GM19467 (cell line): ENCODE measurements around the gene LY9.
A peak's percentile ranks its signal among the peaks of the same experiment; 100 is the strongest.

Experiments
- ATAC-seq: cut with Tn5 transposase; IDR thresholded peaks from one replicate; pipeline ENCODE4 v1.9.1; 2021; ENCODE audit warnings: mild to moderate bottlenecking, moderate library complexity; ENCODE audit not compliant: unreplicated experiment

The LY9 gene

DNA sequence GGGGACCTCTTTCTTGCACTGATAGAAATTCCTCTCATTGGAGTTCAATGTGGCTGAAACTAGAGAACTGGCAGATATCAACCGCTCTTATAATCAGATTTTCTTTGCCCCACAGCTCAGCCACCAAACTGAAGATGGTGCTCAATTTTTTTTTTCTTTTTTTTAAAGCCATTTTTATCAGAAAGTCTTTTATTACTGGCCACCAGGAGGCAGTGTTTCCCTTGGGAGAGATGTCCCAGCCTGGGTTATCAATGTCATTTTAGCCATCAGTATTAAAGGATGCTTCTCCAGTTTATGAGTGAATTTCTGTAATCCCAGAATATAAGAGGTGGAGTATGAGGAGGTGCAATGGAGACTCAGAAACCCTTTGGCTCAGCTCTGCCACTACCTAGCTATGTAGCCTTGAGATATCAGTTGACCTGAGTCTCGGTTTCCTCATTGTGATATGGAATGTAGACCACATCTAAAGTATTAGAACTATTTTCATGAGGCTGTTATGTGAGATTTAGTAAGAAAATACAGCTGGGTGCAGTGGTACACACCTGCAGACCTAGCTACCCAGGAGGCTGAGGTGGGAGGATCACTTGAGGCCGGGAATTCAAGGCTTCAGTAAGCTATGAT, 39.1 kb downstream of the LY9 start:
- ATAC-seq: no peak

DNA sequence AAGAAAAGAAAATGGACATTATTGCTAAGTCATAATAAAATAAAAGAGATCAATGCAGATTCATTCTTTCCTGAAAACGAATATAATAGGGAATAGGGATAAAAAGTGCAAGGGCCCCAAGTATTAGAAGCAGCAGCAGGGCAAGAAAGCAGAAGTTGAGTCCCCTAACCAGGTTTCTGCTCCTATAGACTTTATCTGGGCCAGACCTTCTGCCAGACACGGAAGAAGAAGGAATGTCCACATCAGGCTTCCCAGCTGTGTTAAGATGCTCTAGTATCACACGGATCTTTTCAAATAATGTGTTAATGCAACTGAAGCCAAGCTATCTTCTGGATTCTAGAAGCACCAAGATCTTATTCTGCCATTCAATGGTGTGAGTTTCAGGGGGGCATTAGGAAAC, 39.8 kb downstream of the LY9 start:
- ATAC-seq: no peak

DNA sequence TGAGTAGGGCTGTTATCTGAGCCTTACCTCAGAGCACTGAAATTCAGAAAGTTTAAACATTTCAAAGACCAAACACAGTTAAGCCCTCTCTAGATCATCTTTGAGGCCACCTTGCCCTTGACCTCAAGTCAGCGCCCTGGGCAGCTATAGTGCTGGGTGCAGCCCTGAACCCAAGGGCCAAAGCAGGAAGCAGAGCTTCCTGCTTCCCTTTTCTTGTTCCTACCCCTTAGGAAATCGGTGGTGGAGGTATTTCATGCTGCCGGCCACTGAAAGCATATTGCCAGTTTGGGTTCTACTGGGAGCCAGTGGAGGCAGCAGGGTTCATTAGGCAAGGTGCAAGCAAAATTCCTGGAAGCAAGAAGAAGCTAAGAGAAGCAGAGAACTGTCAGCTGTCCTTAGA, 40.6 kb downstream of the LY9 start:
- no peak for ATAC-seq

DNA sequence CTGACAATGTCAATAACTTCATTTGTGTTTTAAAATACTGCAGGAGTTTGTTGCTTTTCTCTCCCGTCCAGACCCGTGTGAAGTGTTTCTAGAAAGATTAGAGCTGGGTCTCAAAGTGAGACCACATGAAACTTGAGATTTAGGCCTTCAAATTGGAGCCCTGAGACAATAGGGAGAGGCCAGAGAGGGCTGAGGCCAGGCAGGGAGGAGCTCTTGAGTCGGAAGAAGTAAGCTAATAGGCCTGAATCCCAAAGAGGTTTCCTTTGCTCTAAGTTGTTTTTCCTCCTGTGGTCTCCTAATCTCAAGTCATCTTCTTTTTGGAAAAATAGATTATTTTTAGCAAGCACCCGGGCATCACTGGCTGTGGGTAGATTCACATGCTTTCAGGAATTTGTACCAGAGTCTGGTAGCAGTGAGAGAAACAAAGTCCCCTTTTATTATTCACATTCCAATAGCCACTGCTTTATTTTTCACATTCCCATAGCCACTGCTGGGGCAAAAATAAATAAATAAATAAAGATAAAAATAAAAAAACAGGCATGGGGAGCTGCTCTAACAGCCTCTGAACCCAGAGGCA, 41.1 kb downstream of the LY9 start:
- no peak for ATAC-seq

DNA sequence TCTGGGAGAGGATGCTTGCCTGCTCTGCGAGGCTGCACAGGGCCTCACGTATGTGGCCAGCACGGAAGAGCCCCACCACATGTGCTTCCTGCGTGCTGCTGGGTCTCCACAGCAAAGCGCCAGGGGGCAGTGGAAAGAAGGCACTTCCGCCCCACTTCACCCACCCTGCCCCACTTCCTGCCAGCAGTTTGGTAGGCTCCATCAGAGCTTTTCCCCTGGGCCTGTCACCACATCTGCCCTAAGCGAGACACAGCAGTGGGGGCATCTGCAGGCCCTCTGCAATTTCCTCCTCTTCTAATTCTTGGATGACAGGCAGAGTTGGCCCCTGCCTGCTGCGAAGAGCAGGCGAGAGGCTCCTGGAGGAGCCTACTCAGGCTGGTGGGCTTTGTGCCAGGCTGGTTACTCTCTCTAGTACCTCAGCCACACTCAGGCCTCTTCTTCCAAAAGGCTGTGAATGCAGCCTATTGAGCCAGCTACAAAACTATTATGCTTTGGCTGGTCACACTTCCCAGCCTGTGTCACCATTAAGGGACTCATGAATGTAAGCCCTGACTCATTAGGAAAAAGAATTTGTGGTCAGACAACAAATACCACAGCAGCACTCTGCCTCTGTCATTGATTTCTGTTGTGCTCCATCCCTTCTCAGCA, 41.7 kb downstream of the LY9 start:
- ATAC-seq: peak; percentile 58

DNA sequence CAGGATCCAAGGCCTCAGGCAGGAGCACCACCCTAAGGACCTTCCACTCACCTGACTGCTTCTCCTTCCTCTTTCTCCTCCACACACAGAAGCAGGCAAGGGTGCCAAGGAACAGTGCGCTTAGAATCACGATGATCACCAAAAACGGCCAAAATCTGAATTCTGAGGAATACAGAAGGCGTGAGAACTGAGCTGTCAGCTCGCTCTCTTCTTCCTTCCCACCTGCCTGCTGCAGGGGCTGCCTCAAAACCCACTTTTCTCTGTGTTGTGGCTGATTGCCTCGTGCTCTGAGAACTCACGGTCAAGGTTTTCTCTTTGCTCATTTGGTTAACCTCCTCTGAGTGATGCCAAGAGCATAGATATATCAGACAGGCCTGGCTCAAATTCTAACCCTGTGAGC, 42.9 kb downstream of the LY9 start:
- ATAC-seq: no peak

DNA sequence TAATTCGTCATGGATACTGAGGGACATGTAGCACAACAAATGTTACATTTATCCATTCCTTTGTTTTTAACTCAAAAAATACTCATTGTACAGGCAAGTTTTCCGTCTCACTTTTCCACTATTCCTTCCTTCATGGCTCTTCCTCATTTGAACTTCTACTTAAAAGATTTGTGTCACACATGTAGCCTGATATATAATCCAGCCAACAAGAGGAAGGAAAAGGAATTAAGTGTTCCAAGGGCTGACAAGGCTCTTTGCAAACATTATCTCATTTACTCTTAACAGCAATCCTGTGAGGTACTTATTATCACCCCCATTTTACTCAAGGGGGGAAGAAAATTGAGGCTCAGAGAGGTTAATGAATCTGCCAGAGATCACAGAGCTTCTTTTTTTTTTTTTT, 43.8 kb downstream of the LY9 start:
- ATAC-seq: no peak

DNA sequence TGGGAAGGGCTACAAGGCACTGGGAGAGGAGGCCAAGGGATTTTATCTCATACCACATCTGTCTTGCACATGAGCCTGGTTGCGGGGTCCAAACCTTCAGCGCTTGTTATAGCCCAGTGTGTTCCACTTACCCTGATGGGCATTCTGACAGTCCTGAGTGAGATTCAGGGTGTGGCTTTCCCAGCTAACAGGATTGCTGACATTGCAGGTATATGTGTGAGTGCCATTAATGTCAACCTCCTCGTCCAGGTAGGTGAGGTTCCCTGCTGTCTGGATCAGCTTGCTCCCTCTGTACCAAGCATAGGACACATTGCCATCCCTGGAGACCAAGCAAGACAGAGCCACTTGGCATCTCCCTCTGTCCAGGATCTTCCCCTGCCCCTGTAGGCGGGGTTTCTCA, 45.1 kb downstream of the LY9 start:
- ATAC-seq: no peak

DNA sequence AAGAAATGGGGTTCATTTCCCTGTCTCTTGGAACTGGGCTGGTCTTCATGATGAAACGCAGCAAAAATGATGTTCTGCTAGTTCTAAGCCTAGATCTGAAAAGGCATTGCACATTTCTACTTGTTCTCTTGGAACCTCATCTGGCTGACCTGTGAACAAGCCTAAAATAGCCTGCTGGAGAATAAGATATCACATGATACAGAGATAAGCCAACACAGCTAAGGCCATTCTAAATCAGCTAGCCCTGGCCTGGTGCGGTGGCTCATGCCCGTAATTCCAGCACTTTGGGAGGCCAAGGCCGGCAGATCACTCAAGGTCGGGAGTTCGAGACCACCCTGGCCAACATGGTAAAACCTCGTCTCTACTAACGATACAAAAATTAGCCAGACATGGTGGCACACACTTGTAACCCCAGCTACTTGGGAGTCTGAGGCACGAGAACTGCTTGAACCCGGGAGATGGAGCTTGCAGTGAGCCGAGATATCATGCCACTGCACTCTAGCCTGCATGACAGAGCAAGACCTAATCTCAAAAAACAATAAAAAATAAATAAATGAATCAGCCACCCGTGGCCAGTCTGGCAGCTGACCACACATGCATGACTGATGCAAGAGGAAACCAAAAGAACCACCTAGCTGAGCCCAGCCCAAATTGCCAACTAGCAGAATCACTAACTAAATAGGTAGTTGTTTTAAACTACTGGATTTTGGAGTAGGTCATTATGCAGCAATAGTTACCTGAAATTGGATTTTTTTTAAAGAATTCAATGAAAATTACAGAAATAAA, 48.7 kb downstream of the LY9 start:
- ATAC-seq: no peak

DNA sequence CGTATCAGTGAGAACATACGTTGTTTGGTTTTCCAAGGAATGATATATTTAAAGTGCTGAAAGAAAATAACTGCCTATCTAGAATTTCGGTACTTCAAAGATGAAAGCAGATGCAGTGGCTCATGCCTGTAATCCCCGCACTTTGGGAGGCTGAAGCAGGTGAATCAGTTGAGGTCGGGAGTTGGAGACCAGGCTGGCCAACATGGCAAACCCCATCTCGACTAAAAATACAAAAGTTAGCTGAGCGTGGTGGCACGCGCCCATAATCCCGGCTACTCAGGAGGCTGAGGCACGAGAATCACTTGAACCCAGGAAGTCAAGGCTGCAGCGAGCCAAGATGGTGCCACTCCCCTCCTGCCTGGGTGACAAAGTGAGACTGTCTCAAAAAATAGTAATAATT, 50.3 kb downstream of the LY9 start:
- no peak for ATAC-seq

DNA sequence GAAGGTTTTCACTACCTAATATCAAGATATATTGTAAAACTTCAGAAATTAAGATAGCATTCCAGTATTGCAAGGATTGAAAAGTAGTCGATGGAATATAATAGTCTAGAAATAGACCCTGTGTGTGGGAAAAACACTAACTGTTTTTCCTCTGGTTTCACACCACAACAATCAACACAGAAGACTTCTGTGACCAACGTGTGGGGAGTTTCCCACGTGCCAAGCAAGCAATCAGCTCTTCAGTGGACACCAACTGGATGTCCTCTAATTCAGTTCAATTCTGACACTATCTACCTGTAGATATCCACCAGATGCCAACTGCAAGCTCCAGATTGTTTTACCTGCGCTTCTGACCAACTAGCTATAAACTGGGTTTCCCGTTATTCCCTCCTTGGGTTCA, 54.6 kb downstream of the LY9 start:
- ATAC-seq: no peak

DNA sequence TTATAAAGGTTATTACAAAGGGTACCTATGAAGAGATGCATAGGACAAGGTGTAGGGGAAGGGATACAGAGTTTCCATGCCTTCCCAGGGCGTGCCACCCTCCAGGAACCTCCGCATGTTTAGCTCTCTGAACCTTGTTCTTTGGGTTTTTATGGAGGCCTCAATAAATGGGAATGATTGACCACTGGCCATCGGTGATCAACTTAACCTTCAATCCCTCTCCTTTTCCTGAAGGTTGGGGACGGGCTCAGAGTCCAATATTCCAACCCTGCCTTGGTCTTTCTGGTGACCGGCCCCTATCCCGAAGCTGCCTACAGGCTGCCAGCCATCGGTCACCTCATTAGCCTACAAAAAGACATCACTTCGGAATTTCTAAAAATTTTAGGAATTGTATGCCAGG, 55.0 kb downstream of the LY9 start:
- ATAC-seq: no peak

DNA sequence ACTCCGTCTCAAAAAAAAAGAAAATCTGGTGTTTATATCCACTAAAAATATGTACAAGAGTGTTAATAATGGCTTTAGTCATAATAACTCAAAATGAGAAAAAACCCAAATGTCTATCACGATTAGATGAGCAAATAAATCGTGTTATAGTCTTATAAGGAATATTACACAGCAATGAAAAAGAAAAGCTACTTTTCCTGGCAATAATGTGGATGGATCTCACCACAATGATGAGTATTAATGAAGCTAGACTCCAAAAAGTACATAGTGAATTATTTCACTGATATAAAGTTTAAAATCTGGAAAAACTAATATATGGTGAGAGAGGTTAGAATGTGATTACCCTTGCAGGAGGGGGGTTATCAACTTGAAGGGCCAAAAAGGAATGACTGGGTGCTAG, 57.0 kb downstream of the LY9 start:
- no peak for ATAC-seq

DNA sequence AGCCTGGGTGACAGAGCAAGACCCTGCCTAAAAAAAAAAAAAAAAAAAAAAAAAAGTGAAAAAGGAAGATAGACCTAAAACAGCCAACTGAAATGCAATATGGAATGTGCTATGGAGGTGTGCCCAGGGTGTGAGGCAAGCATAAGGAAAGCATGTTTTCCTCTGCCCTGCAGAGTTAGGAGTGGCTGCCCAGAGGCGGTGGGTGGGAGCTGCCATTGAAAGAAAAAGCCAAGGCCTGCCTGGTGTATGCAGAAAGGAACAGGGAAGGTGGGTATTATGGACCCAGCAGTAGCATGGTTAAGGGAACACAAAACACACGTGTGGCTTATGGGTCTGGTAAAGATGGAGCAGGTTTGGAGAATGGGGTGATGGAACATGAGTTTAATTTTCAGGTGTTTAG, 57.8 kb downstream of the LY9 start:
- no peak for ATAC-seq

DNA sequence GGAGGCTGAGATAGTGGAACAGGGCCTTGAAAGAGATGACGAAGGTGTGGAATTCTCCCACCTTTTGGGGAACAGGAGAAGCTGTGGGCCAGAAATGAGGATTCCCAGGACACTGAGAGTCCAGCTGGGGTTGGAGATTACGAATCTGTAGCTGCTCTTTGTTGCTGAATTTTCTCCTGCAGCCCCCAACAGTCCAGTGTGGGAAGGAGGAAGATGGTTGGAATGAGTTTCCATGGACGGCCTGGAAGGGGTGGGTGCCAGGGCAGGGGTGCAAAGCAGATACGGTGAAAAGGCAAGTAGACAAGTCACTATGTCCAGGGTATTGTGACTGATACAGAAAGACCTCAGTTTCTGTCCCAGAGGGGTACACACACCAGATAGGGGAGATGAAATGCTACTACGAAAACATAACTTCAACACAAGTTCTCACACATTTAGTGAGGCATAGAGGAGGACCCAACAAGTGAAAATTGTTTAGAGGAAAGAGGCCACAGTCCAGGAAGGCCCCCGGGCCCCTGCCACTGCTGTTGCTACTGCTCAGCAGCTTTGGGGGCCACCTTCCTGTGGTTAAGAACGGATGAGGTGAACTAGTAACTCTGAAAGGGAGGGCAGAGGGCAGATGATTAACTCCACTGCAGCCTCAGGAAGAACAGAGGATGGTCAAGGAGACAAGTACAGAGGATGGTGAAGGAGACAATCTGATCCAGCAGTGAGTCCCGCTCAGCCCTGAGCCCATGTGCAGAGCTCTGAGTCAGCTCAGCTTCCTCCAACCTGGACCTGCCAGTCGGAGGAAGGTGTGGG, 59.4 kb downstream of the LY9 start:
- peak; percentile 93 for ATAC-seq

DNA sequence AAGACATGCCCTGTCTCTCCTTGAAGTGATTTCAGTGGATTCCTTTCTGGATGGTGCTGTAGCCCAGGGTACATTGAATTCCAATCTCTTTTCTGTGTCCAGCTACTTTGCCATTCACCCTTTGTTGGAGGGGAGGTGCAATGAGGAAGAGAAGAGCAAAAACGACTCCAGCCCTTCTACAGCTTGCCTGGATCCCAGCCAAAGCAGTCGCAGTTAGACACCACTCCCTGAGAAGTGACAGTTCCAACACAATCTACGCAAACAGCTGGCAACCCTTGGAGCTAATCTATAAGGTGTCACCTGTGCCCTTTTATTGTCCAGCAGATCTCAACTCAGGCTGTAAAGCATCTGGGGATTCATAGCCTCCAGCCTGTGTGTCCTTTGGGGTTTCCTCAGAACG, 62.1 kb downstream of the LY9 start:
- ATAC-seq: no peak

DNA sequence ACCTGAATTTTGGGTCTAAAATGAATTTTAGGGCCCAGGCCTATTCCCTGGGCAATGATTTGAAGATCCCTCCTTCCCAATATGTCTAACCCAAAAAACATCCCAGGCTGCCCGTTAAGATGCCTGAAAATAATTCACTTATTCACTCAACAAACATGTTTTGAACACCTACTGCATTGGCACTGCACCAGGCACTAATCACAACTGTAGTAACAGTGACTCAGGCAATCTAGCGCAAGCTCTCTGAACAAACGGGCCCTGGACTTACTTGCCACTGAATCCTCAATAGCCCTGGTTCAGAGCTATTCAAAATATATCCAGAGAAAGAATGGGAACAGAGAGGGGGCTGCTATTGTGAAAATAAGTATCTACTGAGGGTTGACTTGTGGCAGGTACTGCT, 62.5 kb downstream of the LY9 start:
- no peak for ATAC-seq

DNA sequence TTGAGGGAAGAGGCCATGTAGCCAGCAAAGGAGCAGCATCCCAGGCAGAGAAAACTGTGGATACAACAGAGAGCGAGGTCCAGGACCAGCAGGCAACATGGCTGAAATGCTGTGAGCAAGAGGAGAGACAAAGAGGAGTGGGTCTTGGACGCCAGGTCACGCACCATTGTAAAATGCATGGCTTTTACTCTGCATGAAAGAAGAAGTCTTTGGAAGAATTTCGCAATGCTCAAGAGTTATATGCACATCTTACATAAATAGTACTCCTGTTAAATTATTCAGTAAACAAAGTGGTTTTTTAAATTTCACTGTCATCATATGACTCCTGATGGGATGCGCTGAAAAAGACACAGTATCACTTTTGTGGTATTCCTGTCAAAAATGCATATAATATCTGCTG, 63.2 kb downstream of the LY9 start:
- no peak for ATAC-seq

DNA sequence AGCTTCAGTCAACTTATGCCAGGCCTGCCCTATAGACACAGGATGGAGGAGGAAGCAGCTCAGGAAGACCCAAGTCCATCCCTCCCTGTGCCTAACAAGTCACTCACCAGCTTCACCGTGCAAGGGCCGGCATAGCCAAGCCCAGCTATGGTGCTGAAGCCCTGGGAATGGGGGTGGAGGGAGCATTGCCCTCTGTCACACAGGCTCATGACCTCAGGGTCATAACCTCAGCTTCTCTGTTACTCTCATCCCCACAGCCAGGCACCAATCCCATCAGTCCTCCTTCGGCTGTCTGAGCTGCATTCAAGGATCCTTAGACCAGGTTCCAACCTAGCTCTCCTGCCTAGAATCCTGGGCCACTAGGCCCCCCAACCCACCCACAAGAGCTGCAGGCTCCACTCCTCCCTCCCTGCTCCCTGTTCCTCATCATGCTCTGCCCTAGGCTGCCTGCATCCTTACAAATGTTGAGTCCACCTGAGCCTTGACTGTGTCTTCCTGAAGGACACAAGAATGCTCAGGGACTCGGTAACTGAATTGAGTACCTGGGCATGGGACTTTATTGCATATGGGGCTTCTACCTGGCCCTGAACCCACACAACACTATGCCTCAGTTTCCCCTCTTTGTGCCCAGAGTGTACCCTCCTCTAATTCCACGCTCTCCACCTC, 65.0 kb downstream of the LY9 start:
- no peak for ATAC-seq

DNA sequence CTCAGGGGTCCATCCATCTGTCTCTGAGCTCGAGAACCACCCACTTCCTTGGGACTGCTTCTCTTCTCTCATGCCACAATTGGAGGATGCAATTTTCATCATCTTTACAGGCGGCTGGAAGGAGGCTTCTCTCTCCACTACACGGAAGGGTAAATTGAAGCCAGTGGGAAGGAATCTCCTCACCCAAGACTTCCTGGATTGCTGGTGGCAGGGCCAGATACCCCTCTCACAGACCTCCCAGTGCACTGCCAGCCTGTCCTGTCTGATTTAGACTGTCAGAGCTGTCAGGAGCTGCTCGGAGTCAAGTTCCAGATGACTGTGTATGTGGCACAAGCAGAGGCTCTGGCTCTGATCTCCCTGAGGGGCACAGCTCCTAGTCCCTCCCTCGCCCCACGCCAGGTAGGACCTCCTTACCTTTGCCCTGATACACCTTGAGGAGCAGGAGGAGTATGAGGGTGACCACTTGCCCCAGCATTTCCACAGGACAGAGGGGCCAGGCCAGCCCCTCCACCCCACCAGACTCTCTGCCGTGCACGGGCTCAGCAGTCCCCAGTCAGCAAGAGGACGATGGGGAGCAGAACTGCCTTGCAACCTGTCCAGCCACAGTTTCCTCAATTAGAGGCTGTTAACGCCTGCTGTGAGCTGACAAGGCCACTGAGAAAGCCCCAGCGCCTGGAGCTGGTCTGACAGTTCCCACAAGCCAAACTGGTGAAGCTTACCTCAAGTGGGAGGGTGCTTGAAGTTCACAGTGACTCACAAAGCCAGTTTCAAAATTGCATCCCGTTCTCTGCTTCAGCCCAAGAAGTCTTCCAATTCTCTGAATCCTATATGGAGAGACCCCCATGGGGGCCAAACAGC, 66.5 kb downstream of the LY9 start, which contains the start of gene CD244:
Gene CD244 (minus strand): TSS at position 685 of the 858 bp plus-strand sequence. CDS start 210 bp downstream, at position 475.
- ATAC-seq: peak; percentile 70
